IPS-NIHi11 (cell line): ENCODE measurements around the gene LRFN2.

Experiments used
- DNase-seq: peaks from one replicate; pipeline ENCODE4 v3.0.0; 2012; ENCODE audit warnings: mixed read lengths, low spot score

LRFN2 gene

DNA sequence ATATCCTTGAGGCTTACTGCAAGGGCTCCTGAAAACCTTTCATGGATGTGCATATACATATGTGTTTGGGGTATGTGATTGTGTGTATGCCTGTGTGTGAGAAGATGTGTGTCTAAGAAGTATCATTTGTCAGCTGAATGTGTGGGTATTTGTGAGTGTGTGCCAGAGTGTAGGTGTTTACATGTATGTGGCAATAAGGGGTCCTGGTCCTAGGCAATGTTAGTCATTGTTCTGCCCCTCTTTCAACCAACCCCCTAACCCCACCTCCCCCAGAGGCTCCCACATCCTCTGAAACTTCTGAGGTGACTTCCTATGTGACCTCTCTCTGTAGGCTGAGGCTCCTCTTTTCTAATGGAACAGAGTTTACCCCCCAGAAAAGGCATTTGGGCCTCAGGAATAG is 186.4 kb downstream of the LRFN2 start:
- no peak for DNase-seq

DNA sequence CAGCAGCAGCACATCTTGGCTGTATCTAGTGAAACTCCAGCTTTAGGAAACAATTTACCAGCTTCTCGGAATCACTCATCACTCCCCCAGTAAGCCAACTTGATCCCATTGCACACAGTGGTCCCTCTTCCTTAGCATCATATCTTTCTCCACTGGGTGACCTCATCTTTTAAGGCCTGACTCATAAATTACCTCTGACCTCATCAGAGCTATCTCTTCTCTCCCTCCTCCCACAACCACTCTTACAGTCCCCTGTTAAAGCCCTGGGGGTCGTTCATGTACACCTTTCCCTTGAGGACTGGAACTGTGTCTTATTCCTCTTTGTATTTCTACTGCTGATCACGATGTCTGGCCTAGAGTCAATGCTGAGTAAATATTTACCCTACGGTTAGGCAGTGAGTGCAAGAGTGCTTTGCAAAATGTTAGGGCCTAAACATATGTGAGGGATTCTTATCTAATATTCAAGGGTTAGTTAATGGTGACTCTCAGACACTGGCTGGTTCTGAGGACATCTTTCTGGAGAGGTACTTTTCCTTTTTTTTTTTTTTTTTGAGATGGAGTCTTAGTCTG is 187.2 kb downstream of the LRFN2 start:
- DNase-seq: no peak

DNA sequence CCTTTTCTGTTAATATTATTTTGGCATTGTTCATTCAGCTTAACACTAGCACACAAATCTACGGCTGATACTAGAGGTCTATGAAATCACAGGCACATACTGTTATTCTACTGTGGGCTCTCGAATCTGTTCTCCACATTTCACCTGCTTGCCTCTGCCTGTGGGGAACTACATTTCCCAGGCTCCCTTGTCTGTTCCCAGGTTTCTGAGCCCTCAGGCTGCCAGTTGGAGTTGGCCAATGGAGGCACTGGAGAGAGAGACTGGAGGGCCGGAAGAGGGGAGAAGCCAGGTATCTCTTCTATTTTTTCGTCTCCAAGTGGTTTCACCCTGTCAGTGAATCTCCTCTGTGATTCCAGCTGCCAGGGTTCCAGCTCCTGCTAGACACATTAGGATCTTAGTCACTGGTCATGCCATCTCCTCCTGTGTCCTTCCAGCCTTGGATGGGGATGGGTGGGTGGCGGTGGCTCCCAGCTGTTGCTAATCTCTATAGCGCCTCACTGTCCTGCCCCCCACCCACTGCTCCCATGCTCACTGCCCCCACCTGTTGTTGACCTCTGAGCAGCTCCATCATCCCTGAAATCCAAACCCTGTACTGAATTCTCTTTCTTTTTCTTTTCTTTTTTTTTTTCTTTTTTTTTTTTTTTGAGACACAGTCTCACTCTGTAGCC is 188.2 kb downstream of the LRFN2 start:
- peak; percentile 61 for DNase-seq

DNA sequence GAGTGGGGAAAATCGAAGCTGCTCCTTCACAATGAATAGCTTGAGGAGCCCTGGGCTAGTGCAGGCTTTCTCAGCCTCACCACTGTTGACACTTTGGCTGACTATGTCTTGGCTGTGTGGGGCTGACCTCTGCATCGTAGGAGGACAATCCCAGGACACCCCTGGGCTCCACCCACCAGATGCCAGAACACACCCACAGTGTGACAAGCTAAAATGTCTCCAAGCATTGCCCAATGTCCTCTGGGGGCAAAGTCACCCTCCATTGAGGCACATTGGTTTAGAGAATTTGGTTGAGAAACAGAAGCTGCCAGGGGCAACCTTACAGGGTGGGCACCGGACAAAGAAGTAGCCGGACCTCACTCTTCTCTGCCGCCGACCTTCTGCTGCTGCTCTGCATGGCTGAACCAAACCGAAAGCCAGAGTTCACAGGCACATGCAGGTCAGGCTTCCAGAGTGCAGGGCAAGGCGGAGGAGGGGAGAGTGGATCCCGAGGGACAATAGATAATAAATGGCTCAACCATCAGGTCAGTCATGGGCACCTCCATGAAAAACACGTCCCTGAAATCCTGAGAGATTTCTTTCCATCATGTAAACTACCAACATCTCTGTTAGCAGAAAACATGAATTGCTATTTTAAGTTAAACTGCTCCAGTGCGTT is 189.0 kb downstream of the LRFN2 start:
- no peak for DNase-seq

DNA sequence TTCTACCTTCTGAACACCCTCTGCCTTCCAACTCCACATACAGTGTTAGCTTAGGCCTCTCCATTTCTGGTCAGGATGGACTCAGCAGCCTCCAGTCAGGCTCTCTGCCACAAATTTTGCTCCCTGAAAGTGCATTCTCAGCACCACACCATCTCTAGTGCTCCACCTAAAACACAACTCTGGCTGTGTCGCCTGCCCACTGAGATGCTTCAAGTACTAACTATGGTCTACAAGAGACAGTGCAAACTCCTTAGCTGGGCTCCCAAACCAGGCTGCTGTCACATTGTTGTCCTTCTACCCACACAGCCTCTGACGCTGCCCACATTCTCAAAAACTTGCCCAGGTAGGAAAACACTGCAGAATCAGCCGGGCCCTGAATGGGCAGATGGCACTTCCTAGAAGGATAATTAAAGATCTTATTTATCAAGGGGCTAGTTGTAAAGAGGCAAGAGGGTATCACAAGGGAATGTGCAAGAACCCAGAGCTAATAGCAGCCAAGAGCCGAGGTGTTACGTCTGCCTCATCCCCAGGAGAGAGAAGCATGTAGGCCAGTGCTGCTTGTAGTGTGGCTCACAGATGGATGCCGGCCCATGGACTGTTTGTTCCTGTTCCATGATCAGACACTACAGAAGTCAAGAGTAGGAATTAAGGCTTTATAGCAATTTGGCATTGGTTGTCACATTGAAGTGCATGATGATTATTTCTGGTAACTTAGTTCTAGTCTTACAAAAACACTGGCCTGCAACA is 189.7 kb downstream of the LRFN2 start:
- no peak for DNase-seq

DNA sequence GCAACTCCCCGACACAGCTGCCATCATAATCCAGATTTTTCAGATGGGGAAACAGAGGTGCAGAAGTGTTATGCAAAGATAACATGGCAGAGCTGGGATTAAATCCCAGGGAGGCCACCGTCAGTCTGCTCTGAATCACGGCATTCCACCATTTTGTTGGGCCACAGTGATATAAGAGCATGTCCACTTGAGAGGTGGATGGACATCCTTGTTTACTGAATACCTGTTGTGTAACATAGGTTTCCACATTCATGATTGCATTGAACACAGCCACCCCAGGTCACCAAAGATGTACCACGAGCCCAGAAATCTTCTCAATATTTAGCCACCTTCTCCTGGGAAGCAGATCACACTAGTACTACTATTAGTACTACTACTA is 191.5 kb downstream of the LRFN2 start:
- no peak for DNase-seq

DNA sequence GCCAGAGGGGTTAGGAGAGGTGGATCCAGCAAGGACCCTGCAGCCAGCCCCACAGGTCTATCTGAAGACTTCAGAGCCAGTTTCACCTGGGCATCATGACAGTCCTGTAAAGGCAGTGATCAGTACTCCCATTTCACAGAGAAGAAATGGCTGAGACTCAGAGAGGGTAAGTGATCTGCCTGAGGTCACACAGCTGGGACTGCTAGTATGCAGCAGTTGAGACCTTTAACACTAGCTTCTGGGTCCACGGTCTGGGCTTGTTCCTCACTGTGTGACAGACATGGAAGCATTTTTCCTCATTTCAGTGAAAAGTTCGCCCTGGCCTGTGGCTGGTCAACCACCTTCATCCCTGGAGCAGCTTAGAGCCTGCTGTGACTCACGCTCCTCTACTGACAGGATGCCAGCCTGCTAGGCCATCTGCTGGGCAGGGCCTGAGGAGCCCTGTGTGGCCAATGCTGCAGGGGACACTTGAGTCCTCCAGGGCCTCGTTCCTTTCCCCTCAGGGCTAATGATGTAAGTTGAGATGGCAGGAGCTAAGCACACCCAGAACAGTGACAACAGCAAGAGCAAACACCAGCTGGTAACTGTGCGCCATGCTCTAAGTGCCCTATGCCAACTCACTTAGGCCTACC is 192.0 kb downstream of the LRFN2 start:
- no peak for DNase-seq

DNA sequence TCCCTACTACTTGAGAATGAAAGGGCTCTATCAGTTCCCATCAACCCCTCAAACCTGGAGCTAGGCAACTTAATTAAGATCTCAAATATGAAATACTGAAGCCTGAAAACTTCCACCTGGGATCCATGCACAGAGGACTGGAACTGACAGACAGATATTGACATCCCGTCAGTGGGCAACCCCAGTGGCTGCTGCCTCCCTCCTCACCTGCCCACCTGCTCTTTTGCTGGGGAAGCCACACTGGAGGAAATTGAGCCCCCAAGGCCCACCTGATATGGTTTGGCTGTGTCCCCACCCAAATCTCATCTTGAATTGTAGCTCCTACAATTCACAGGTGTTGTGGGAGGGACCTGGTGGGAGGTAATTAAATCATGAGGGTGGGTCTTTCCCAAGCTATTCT is 192.8 kb downstream of the LRFN2 start:
- DNase-seq: no peak

DNA sequence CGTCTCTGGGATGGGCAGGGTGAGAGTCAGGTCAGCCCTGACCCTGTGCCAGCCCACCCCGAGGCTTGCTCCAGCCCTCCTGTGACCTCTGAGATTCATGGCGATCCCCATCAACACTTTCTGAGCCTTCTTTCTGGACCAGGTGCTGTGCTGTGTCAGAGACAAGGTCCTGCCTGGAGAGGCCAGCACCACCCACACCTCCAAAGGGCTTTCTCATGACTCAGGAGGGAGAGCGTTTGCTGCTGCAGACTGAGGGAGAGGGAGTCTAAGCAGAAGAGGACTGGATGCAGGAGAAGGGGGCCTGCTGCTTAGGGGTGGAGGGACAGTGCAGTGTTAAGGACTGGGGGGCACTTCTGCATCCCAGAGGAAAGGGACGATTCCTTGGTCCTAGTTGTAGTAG is 193.5 kb downstream of the LRFN2 start:
- no peak for DNase-seq

DNA sequence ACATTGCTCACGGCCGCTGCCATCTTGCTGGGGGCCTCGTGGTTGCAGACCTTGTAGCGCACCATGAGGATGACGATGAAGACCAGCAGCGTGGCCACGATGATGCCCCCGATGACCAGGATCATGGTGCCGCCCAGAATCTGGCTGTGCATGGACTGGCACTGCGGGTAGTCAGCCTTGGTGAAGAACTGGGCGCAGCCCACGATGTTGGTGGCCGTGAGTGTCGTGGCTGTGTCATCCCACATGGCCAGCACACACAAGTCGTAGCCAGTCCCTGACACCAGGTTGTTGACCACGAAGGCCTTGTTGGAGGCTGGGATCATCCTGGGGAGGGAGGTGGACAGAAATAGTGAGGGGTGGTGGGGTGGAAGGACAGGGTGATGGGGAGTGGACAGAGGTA is 194.6 kb downstream of the LRFN2 start:
- no peak for DNase-seq

DNA sequence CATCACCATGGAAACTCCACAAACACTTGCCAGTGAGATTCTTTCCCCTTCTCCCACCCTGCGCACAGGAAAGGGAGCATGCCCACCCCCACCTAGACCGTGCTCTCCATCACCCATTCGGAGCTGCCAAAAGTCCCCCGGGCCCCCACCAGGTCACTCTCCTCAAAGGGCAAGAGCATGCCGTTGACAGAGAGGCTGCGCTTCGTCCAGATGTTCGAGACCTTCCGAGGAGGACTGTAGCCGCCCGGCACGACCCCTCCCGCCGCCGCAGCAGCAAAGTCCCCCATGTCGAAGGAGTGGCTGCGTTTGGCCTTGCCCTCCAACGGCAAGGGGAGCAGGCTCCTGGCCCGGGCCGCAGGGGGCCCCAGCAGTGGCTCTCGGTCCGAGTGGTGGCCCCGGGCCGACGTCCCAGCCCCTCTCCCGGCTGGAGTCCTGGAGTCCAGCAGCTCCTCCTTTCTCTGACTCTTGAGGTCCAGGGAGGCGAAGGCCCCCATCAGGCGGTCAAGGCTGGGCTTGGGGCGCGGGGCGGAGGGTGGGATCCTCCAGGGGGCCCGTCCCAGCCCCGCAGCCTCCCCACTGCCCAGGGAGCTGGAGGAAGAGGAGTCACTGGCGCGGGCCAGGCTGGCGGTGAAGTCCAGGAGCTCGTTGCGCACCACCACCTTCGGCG is 195.2 kb downstream of the LRFN2 start:
- no peak for DNase-seq

DNA sequence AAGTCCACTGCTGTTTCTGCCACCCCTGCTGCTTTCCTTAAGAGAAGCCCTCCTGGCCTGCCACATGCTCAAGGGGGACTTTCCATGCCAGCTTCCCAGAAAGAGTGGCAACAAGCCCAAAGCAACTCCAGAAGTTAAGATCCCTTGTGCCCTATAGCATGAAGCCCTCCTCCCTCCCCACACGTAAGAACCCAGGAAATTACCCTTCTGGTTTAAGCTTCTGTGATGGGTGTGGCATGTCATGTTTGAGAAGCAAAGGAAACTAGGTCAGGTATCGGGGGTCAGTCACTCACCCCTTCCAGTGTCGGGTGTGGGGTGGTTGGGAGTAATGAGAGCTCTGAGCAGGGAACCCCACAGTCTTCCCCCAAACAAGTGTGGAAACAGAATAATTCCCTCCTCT is 196.1 kb downstream of the LRFN2 start:
- no peak for DNase-seq

DNA sequence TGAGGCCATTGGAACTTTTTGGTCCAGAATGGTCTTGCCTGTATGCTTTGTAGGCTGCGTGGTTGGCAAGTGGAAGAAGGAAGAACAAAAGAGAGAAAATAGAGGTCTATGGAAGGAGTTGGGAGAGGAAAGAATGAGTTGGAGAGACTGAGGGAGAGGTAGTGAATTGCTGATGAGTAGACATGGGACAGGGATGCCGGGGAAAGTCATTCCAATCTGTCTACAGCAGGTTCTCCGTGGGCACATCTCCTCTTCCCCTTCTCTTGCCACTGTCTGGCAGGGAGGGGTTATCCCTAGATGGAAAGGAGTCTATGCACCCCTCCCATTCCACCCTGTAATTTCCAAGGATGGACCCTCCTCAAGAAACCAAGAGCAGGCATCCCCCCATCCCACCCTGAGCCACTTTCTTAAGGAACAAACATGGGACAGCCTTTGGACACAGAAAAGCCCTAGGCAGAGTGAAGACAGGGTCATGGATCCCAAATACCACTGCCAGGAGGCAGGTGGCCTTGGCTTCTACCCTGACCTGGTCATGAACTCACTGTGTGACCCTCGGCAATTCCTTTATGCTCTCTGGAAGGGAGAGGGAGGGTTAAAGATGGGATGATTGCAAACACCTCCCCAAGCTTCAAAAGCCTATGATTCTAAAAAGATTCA is 196.9 kb downstream of the LRFN2 start:
- no peak for DNase-seq

DNA sequence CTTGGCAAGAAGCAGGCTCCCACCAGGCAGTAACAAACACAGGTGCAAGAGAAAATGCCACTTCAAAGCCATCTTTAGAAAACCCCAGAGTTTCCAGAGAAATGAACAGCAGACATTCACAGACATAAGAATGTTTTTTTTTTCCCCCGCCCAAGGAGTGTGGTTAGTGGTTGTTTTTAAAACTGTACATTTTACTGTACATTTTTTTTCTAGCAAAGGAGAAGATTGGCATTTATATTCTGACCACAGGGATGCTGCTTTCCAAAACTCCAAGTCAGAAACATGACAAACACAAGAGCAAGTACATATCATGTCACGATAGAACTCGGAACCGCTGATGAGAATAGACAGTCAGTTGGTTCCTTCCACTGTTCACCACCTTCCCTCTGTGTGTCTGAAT is 197.9 kb downstream of the LRFN2 start:
- no peak for DNase-seq

DNA sequence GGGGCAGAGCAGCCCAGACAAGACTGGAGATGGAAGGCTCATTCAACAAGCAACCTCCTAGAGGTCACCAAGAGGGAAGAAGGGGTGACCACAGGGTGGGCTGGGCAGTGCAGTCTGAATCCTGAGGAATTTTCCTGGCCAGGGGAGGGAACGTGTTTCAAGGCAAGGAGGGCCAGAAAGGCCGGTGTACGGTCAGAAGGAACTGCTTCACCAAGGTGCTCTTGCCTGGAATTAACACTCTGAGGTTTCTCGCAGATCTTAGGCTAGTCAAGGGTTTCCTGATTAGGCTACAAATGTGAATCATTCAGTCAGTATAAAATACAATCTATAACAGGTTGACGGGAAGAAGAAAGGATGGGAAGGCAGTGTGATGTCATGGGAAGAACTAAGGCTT is 199.3 kb downstream of the LRFN2 start:
- DNase-seq: no peak

DNA sequence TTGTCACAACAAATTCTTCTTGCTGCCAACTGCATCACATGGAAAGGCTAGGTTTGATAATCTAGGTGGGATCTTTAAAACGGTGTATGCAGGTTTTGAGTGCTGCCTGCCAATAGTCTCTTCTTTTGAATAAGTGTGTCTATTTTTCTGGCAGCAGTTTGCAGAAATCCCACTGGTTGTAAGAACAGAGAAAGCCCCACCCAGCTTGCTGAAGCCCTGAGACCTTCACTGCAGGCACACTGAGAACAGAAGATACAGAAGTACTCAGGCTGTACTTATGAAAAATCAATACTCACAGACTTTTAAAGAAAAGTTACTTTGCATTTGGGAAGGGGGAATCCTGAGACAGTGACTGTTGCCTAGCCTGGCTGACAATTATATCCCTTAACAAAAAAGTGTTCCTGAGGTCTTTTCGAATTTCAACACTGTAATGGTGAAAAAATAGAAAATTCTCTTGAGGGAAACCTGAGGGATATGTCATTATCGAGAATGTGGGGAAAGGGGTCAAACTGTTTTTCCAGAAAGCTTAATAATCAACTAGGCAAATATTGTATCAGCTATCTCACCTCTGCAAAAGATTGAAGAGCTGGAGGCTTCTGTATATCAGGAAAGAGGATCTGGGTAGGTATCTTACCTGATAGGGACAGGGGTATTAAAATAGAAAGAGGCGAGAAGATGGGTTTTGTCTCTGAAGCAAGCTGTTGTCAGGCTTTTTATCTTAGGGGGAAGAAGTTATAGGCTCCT is 199.9 kb downstream of the LRFN2 start:
- no peak for DNase-seq

DNA sequence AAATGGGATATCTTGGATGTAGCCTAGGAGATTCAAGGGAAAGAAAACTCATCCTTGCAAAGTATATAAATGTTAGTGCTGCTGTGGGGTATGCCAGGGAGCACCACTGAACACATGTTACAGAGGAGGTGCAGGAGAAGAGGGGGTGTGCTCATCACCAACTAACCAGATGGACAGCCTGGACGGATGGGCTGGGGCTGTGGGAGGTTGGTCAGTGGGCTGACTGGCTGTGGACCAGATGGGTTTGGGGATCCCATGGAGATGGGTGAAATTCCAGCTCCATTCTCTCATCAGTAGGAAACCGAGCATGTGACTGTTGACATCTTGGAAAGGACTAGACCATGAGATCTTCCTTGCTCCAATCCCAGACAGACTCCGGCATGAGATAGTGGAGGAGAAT is 201.0 kb downstream of the LRFN2 start:
- DNase-seq: no peak

DNA sequence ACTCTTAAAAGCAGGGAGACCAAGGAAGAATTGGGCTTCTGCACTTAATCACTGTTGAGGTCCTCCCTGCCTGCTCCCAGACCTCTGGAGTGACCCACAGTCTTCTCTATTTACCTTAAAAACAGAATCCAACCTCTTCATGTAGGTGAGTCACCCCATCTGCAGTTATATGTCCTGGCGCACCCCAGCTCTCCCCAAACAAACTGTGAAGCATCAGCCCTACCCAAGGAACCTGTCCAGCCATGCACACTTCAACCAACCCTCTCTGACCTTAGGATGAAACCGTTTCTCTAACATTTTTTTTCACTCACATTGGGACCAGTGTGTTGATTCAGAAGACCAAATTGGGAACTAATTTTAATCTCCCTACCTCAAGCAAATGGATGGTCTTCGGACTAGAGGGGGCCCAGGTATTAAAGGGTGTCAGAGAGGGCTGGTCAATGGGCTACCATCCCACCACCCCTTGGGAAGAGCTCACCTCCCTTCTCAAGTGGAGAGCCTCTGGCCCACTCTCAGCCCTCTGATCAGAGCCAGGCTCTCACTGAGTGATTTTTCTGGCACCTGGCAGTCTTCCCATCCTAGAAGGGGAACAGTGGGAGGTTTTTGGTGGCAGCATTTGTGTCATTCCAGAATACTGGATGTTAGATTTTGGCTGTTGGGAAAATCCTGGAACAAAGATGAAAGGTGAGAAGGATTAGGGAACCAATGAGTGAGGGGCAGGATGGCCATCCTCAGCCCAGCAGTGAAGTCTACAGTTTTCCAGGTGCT is 203.6 kb downstream of the LRFN2 start:
- no peak for DNase-seq

DNA sequence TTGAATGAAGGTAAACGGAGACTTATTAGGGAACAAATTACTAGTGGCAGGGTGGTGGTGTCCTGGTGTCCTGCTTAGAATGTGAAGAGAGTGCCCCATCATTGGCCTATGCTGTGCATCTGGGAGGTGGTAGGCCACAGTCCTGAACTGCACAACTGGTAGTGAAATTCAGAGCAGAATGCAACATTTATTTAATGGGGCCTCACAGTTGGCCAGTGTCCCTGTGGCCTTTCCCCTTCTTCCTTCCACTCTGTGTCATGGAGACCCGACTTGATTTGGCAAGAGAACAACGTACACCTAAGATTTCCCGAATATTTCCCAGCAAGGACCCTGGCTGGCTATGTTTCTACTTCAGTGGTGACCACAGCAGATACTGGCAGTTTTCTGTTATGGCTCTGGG is 206.9 kb downstream of the LRFN2 start:
- DNase-seq: no peak

DNA sequence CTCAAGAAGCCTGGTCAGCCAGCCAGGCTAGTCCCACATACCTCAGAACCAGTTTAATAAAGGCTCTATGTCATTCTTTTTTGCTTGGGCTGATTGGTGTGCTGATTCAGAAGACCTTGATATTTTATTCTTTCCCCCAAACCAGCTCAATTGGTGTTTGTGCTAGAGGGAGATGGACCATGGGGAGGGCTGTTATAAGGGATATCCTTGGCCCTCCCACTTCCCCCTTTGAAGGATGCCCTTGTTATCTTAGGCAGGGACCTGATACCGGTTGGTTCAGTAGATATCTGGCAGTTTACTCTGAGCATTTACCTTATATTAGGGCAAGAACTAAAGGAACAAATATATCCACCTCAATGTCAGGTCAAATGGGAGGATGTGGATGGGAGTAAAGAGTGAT is 207.4 kb downstream of the LRFN2 start:
- DNase-seq: no peak
